Daoy (cell line): Measurements from ENCODE around the gene SMG7. TPM values are rescaled to one million over a fixed set of nuclear protein-coding genes. Genes with fewer than 3 reads are reported as not detected.

ENCODE experiments used
- DNase-seq: peaks from one replicate; pipeline ENCODE4 v3.0.0-alpha.2; 2015; ENCODE audit warnings: low read depth
- total RNA-seq: library from RNA; depleted of rRNA; stranded (reverse); fragments of >200 nt; shearing (Covaris generic); gene quantifications from 2 replicates; pipeline ENCODE4 v1.2.3, GENCODE V29; 2014

SMG7 gene
- total RNA-seq, 1 experiment from 2014 or later = 24.1 TPM

- DNase-seq = no peak
Observed at GRCh38 chr1:183512450-183512849, 40.2 kb downstream of the SMG7 start.

DNA sequence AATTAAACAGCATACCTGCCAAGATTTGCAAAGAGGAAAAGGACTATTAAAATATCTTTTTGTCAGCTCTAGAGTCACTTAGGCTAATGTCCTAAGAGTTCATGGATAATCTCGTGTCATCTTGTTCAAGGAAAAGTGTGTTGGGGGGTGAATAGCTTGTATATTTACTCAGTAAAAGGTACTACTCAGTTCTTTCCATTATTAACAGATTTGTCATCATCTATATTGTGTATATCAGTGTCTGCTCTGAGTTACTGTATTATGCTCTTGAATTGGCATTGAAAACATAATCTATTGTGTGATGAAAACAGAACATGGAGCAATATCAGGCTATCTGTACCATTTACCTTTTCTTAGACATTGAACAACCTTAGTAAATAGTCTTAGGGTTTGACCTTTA is 41.9 kb downstream of the SMG7 start:
- DNase-seq = no peak

DNA sequence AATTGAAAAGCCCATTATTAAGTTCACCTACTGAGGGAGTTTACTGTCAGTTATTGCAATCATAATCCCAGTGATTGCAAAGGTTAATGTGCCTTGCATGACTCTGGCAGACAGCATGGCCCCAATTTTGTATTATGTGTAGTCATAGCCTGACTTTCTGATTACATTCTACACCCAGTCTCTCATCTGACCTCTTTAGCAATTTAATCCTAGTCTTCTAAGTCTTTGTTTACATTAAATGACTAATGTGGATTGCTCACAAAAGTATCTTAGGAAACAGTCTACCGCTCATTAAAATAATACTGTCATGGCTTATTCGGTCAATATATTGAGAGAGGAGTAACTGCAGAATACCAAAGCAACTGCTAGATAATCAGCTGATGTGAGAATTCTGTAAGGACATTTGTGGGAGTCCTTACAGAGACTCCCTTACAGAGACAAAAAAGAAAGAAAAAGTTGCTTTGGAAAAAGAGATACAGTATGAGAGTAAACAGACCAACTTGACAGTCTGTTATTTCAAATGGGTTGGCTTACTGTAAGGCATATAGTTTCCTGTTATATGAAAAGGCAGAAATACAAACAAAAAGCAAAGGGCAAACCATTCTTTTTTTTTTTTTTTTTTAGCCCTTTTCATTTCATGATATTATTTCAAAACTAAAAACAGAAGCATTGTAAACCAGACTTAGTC is 42.8 kb downstream of the SMG7 start:
- DNase-seq = peak; percentile 55

- no peak for DNase-seq
Observed at GRCh38 chr1:183516725-183517124, 44.4 kb downstream of the SMG7 start.

DNA sequence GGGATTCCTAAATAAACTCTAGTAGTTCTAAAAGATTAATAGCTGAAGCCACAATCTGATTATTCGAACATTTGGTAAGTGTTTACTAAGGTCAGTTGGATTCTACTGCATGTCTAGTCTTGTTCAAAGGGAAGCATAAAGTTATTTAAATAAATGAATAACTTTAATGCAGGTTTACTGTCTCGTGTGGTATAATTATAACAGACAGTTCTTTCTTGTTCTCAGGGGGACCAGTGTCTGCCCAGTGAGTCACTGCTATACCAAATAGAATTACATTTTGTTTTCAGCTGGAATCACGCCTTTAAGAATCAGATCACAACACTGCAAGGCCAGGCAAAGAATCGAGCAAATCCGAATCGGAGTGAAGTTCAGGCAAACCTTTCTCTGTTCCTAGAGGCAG is 45.1 kb downstream of the SMG7 start:
- no peak for DNase-seq

DNA sequence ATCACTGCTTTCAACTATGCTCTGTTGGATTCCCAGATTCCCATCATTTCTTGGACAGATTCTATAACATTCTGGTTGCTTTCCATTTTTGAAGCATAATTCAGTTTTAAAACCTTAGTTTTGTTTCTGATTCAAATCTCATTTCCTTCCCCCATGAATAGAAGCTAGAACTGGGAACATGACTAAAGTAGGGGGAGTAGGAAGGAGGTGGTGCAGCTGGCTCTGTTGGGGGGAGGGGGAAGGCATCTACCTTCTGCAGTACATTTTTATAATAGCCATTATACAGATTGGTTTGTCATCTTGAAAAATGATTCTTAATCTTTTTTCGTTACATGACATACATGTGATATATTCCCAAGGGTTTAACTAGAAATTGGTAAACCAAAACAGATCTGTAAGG is 48.1 kb downstream of the SMG7 start:
- DNase-seq = no peak

GRCh38 chr1:183522104-183522503 is 49.8 kb downstream of the SMG7 start:
- no peak for DNase-seq

DNA sequence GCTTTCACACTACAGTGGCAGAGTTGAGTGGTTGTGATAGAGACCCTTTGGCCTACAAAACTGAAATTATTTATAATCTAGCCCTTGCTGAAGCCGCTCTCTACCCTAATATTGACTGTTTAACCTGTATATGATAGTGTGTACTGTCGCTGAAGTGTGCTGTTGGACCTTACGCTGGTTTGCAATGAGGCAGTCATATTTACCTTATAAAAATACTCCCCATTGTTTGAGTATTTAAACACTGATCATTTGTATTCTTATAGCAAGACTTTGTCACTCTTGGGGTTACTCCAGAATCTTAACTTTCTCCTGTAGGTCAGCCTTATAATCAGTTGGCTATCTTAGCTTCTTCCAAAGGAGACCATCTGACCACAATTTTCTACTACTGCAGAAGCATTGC is 56.3 kb downstream of the SMG7 start:
- DNase-seq = no peak

DNA sequence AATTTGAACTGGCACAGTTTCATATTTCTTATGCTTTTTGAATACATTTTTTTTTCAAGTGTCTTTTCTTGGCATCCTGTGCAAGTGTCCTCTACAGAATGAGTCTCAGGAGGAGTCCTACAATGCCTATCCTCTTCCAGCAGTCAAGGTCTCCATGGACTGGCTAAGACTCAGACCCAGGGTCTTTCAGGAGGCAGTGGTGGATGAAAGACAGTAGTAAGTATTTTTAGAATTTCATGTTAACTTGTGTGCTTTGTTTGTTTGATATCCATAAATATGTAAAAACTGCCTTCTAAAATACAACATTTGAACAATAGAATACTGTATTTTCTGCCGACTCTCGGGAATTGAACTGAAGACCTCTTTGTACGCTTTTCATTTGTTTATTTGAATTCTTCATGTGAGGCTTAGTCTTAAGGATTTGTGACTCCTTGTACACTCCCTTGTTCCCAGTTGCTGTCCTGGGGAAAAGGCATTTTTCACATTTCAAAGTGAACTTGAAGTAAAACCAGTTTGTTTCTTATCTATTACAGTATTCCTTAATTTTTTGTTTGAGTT is 61.4 kb downstream of the SMG7 start:
- DNase-seq = no peak

DNA sequence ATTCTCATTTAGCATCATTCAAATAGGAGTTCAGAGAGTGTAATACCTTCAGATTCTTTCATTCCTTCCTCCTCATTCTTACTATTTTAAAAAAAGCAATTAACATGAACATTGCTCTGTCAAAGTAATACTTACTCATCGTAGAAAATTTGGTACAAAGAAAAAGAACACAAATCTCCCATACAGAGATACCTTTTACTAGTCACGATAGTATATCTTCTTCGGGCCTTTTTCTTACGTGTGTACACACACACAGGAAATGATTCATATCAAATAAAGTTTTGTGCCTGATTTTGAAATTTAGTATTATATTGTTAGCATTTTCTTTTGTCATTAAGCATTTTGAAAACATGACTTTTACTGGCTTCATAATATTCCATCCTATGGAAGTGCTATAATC is 65.1 kb downstream of the SMG7 start:
- DNase-seq = no peak

- DNase-seq = peak; percentile 37
Observed at GRCh38 chr1:183543619-183544204, 71.4 kb downstream of the SMG7 start.

GRCh38 chr1:183544598-183545297 is 72.4 kb downstream of the SMG7 start:
- no peak for DNase-seq

GRCh38 chr1:183546427-183546826 is 74.1 kb downstream of the SMG7 start:
- no peak for DNase-seq

- DNase-seq = no peak
Observed at GRCh38 chr1:183548116-183548515, 75.8 kb downstream of the SMG7 start.

DNA sequence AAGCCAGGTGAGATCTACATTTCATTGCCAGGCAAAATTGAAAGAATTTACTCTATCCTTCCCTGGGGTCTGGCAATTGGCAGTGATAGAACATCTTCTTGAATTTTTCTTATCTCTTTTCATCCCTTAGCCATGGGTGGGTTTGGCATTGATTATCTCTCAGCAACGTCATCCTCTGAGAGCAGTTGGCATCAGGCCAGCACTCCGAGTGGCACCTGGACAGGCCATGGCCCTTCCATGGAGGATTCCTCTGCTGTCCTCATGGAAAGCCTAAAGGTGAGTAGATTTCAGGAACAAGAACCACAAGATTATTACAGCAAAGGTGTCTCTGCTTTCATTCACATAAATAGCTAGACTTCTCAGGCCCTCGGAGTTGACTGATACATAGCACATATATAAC is 78.6 kb downstream of the SMG7 start:
- no peak for DNase-seq

- no peak for DNase-seq
Observed at GRCh38 chr1:183551924-183552323, 79.6 kb downstream of the SMG7 start.

DNA sequence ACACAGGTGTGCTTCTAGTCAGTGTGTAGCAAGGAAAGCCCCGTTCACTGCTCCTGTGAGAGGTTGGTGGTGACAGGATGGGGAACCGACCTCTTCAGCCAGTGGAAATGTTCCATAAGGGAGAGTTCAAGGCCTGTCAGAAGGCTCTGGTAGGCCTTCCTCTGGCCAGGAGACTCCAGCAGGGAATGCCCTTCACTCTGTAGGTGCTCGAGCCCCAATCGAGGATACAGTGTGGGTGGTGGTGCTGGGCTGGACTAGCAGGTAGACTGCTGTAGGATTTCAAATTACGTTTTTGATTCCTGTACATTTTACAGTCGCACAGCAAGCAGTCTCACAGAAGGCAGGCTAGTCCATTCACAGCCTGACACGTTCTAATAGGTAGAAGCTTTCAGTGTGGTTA is 80.1 kb downstream of the SMG7 start:
- no peak for DNase-seq

DNA sequence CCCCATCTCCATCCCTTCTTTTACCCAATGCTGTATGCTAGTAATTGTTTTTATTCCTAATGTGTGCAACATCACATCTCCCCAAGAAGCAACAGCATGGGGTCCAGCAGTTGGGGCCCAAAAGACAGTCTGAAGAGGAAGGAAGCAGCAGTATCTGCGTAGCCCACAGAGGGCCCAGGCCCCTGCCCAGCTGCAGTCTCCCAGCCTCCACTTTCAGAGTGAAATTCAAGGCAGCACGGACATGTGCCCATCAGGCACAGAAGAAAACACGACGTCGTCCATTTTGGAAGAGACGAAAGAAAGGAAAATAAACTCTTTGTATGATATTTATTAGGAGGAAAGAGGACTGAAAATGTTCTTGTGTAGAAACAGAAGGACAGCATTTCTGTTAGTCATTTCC is 80.6 kb downstream of the SMG7 start:
- no peak for DNase-seq

- no peak for DNase-seq
Observed at GRCh38 chr1:183553331-183553730, 81.0 kb downstream of the SMG7 start.

- no peak for DNase-seq
Observed at GRCh38 chr1:183553764-183554163, 81.5 kb downstream of the SMG7 start.

GRCh38 chr1:183554577-183554976 is 82.3 kb downstream of the SMG7 start:
- no peak for DNase-seq

- no peak for DNase-seq
Observed at GRCh38 chr1:183559061-183559460, 86.8 kb downstream of the SMG7 start.

GRCh38 chr1:183562701-183563100 is 90.4 kb downstream of the SMG7 start:
- DNase-seq = no peak
